Measurements from ENCODE around the gene CHRNB1. TPM values are rescaled to one million over a fixed set of nuclear protein-coding genes. Genes with fewer than 3 reads are reported as not detected.
A peak's percentile ranks its signal among the peaks of the same experiment; 100 is the strongest.

Gene CHRNB1
- total and polyA plus RNA-seq, 10 of the 15 experiments (the other 5 are each of a cell fraction or from before 2014, with no cell fraction given), result 5.8 to 14.8 (median 11.3) TPM

GRCh38 chr17:7465597-7466275 is 20.9 kb downstream of the CHRNB1 start:
- ATAC-seq (no peak), DNase-seq (ENCODE audit: low read depth, low spot score) (no peak), FAIRE-seq (no peak)
- intact Hi-C loops (cut with micrococcal nuclease; ENCODE audit: unreplicated experiment), result no loop called here
- no peak overlapping the region for H3K27ac ChIP-seq (ENCODE audit: control insufficient read depth, insufficient read depth)
- ChIA-PET CTCF (no interaction called here), RAD21 (ENCODE audit: unreplicated experiment) (no interaction called here), POLR2A (interaction anchor here (0.7 to 2.4 kb wide), 3 partner anchors 11 to 26 kb away, joined by 3 to 9 read pairs (median 3); partner anchors contain the start of gene CHRNB1), SMC1A (ENCODE audit: uncharacterized antibody, unreplicated experiment) (interaction anchor here (1.0 to 1.6 kb wide), 2 partner anchors 11 to 62 kb away, joined by 3 read pairs; partner anchors contain the start of gene TMEM256)
- no peaks in the 10 kb centered on the region for H3K27me3 ChIP-seq (replicated peaks in 1 of 2; ENCODE audit: control insufficient read depth in 2 of 2, insufficient read depth in 2 of 2, low read length in 1 of 2)
- H3K4me3 ChIP-seq, result no peak overlapping the region
- TF ChIP-seq POLR2A (IDR thresholded peaks at IDR 0.05; ENCODE audit: low read depth, low read length) (peak; percentile 50; the same call in 1 of the 2 replicates), SIN3A (IDR thresholded peaks at IDR 0.05; ENCODE audit: low read depth, low read length) (no peak)
- no peak overlapping the region for H3K4me2 ChIP-seq (ENCODE audit: control insufficient read depth, insufficient read depth)
- no peak overlapping the region for H2AFZ ChIP-seq (ENCODE audit: control insufficient read depth, low read depth, low read length)
- H3K36me3 ChIP-seq (ENCODE audit: control insufficient read depth in 2 of 2, insufficient read depth in 2 of 2, low read length in 1 of 2), result peaks cover 0 to 5% of the 10 kb centered on the region in 2 experiments; a peak in 3 of 4 replicates
- no peaks in the 10 kb centered on the region for H3K79me2 ChIP-seq (ENCODE audit: control insufficient read depth, insufficient read depth, low read length)
- H4K20me1 ChIP-seq (ENCODE audit: control insufficient read depth, insufficient read depth), result no peaks in the 10 kb centered on the region
- H3K4me1 ChIP-seq (ENCODE audit: control insufficient read depth, insufficient read depth, low read length), result no peaks in the 10 kb centered on the region; the same call in 1 of the 2 replicates
- no TSS peak for BruUV-seq (replicated peaks)
- in situ Hi-C loops (cut with MboI), result no loop called here
- 96% methylated on average over 33 of the region's 33 CpGs for WGBS (ENCODE audit: insufficient coverage, insufficient replicate concordance, low lambda C conversion rate, missing lambda C conversion rate)
- no peak overlapping the region for H3K9ac ChIP-seq (ENCODE audit: control insufficient read depth, insufficient read depth, low read length)
- no peaks in the 10 kb centered on the region for H3K9me3 ChIP-seq (replicated peaks; ENCODE audit: control insufficient read depth, insufficient read depth, low read length)

GRCh38 chr17:7466318-7466638 is 21.4 kb downstream of the CHRNB1 start:
- FAIRE-seq (no peak), ATAC-seq (no peak), DNase-seq (ENCODE audit: low read depth, low spot score) (no peak)
- no peak overlapping the region for H2AFZ ChIP-seq (ENCODE audit: control insufficient read depth, low read depth, low read length)
- peaks cover 0 to 5% of the 10 kb centered on the region in 2 experiments; a peak in 3 of 4 replicates for H3K36me3 ChIP-seq (ENCODE audit: control insufficient read depth in 2 of 2, insufficient read depth in 2 of 2, low read length in 1 of 2)
- ChIA-PET RAD21 (ENCODE audit: unreplicated experiment) (no interaction called here), SMC1A (ENCODE audit: uncharacterized antibody, unreplicated experiment) (no interaction called here), CTCF (interaction anchor here (1.7 kb wide), 1 partner anchor 10 kb away, joined by 4 read pairs; no protein-coding TSS in a partner anchor), POLR2A (interaction anchor here (1.1 to 2.4 kb wide), 2 partner anchors 10 to 26 kb away, joined by 3 to 9 read pairs; no protein-coding TSS in a partner anchor)
- no peaks in the 10 kb centered on the region for H3K27me3 ChIP-seq (replicated peaks in 1 of 2; ENCODE audit: control insufficient read depth in 2 of 2, insufficient read depth in 2 of 2, low read length in 1 of 2)
- intact Hi-C loops (cut with micrococcal nuclease; ENCODE audit: unreplicated experiment) (no loop called here), in situ Hi-C loops (cut with MboI) (no loop called here)
- no peak overlapping the region for H3K4me2 ChIP-seq (ENCODE audit: control insufficient read depth, insufficient read depth)
- no peaks in the 10 kb centered on the region for H3K79me2 ChIP-seq (ENCODE audit: control insufficient read depth, insufficient read depth, low read length)
- WGBS (ENCODE audit: insufficient coverage, insufficient replicate concordance, low lambda C conversion rate, missing lambda C conversion rate), result 82% methylated on average over 9 of the region's 9 CpGs
- H3K4me3 ChIP-seq, result no peak overlapping the region
- H3K4me1 ChIP-seq (ENCODE audit: control insufficient read depth, insufficient read depth, low read length), result no peaks in the 10 kb centered on the region; the same call in 1 of the 2 replicates
- H3K9ac ChIP-seq (ENCODE audit: control insufficient read depth, insufficient read depth, low read length), result no peak overlapping the region
- BruUV-seq (replicated peaks), result no TSS peak
- no peaks in the 10 kb centered on the region for H3K9me3 ChIP-seq (replicated peaks; ENCODE audit: control insufficient read depth, insufficient read depth, low read length)
- H3K27ac ChIP-seq (ENCODE audit: control insufficient read depth, insufficient read depth), result no peak overlapping the region
- no peak for TF ChIP-seq ATF3 (IDR thresholded peaks at IDR 0.05; ENCODE audit: borderline replicate concordance, extremely low read depth, low read depth, low read length)
- no peak for TF ChIP-seq STAT1 (conservative IDR thresholded peaks at IDR 0.05)
- no peak for TF ChIP-seq ATF7 (IDR thresholded peaks at IDR 0.05; ENCODE audit: low read depth)
- TF ChIP-seq SRF (IDR thresholded peaks at IDR 0.05; ENCODE audit: low read depth in 2 of 2, low read length in 2 of 2), result no peak
- TF ChIP-seq ZNF622 (IDR thresholded peaks at IDR 0.05), result no peak
- no peak for TF ChIP-seq FOXK2 (IDR thresholded peaks at IDR 0.05)
- no peak for TF ChIP-seq NR2F1 (conservative IDR thresholded peaks at IDR 0.05)
- TF ChIP-seq DPF2 (IDR thresholded peaks at IDR 0.05), result no peak
- no peaks in the 10 kb centered on the region for H4K20me1 ChIP-seq (ENCODE audit: control insufficient read depth, insufficient read depth)

All from GM12878 (cell line).